ENCODE measurements around the gene ALPG.
"Not testable (repeated sequence)": the region's sequence is repeated elsewhere in the genome, so short reads cannot be mapped to it uniquely, and the experiment has no call there.

The ALPG gene

GRCh38 chr2:232396683-232397082 is 10.0 kb upstream of the ALPG start:
- DNase-seq (ENCODE audit: low read depth), result no peak

GRCh38 chr2:232398293-232399034 is 8.2 kb upstream of the ALPG start:
- DNase-seq (ENCODE audit: low read depth), result no peak

GRCh38 chr2:232400256-232401015 is 6.2 kb upstream of the ALPG start:
- DNase-seq (ENCODE audit: low read depth), result no peak

- DNase-seq (ENCODE audit: low read depth), result no peak
Measured at GRCh38 chr2:232402518-232402917, 4.1 kb upstream of the ALPG start.

- no peak for DNase-seq (ENCODE audit: low read depth)
Measured at GRCh38 chr2:232405943-232406510, 617 bp upstream of the ALPG start.

GRCh38 chr2:232407428-232408150 is 945 bp downstream of the ALPG start:
- DNase-seq (ENCODE audit: low read depth), result not testable (repeated sequence)

GRCh38 chr2:232408269-232408668 is 1.6 kb downstream of the ALPG start:
- not testable (repeated sequence) for DNase-seq (ENCODE audit: low read depth)

GRCh38 chr2:232409617-232410016 is 3.0 kb downstream of the ALPG start:
- DNase-seq (ENCODE audit: low read depth), result not testable (repeated sequence)

- DNase-seq (ENCODE audit: low read depth), result no peak
Measured at GRCh38 chr2:232410238-232410900, 3.7 kb downstream of the ALPG start.

- DNase-seq (ENCODE audit: low read depth), result no peak
Measured at GRCh38 chr2:232411901-232412629, 5.4 kb downstream of the ALPG start.

- no peak for DNase-seq (ENCODE audit: low read depth)
Measured at GRCh38 chr2:232412986-232413385, 6.3 kb downstream of the ALPG start.

GRCh38 chr2:232415138-232415690 is 8.6 kb downstream of the ALPG start:
- DNase-seq (ENCODE audit: low read depth), result no peak

GRCh38 chr2:232415736-232416520 is 9.3 kb downstream of the ALPG start:
- no peak for DNase-seq (ENCODE audit: low read depth)

GRCh38 chr2:232416521-232417470 is 10.2 kb downstream of the ALPG start:
- no peak for DNase-seq (ENCODE audit: low read depth)

- DNase-seq (ENCODE audit: low read depth), result no peak
Measured at GRCh38 chr2:232417489-232417888, 10.8 kb downstream of the ALPG start.

- no peak for DNase-seq (ENCODE audit: low read depth)
Measured at GRCh38 chr2:232418056-232418455, 11.4 kb downstream of the ALPG start.

GRCh38 chr2:232418466-232419244 is 12.0 kb downstream of the ALPG start:
- no peak for DNase-seq (ENCODE audit: low read depth)
